Measurements from ENCODE around the gene CARNS1.

CARNS1 gene

GRCh38 chr11:67468456-67468758 lies 52.9 kb downstream of the CARNS1 start:
- peak; percentile 56 for DNase-seq

GRCh38 chr11:67468759-67469507 lies 53.5 kb downstream of the CARNS1 start, which contains the start of gene TMEM134:
TMEM134 (minus strand) TSS chr11:67469251; CDS start chr11:67469192, 59 bp downstream.
- peak; percentile 97 for DNase-seq

- DNase-seq = no peak
Measured at GRCh38 chr11:67469508-67469811, 54.0 kb downstream of the CARNS1 start.

- DNase-seq = no peak
Measured at GRCh38 chr11:67470337-67471002, 55.0 kb downstream of the CARNS1 start.

GRCh38 chr11:67472882-67473281 lies 57.4 kb downstream of the CARNS1 start:
- DNase-seq = no peak

Measured in RPMI8226 (cell line).